B cell (primary cell): ENCODE measurements around the gene KRI1. TPM values are rescaled to one million over a fixed set of nuclear protein-coding genes. Genes with fewer than 3 reads are reported as not detected.
"Not testable (repeated sequence)": the region's sequence is repeated elsewhere in the genome, so short reads cannot be mapped to it uniquely, and the experiment has no call there.

Experiments used
- ATAC-seq: fragments of 200-7000 bp; cut with Tn5 transposase; one replicate; pipeline ENCODE4 v1.10.0; 2021; ENCODE audit warnings: low read depth, mild to moderate bottlenecking, moderate number of reproducible peaks, moderate library complexity
- CTCF ChIA-PET: fragments of 350-600 bp; sonication (Branson Sonifier 250); formaldehyde crosslinking; loops from one replicate; lab custom pipeline; 2021; ENCODE audit warnings: antibody characterized with exemption, inconsistent platforms; lab: Charles Lee
- POLR2A ChIA-PET: fragments of 350-600 bp; sonication (Branson Sonifier 250); formaldehyde crosslinking; loops from one replicate; lab custom pipeline; 2021; ENCODE audit warnings: antibody characterized with exemption; lab: Charles Lee
- DNase-seq: peaks from one replicate; pipeline ENCODE4 v3.0.0; 2013
- H2AFZ ChIP-seq: 2 replicates; pipeline ENCODE4 v1.6.1; 2012; ENCODE audit warnings: mild to moderate bottlenecking, low read depth, low read length; ENCODE audit not compliant: insufficient read depth, poor library complexity, severe bottlenecking
- H3K27ac ChIP-seq, 2 donors: 1 replicate in 1 of 2; 2 replicates in 1 of 2; pipeline ENCODE4 v1.5.1; 2012 to 2013; ENCODE audit warnings: low read length in 2 of 2, mild to moderate bottlenecking in 2 of 2, moderate library complexity in 1 of 2
- H3K27me3 ChIP-seq, 4 experiments: fragments of 200-600 bp in 1 of 4; sonication (generic) in 1 of 4; replicated peaks in 1 of 4; 1 replicate in 2 of 4; 2 replicates in 2 of 4; pipeline versions ENCODE4 v1.6.1 to v1.7.0; 2013 to 2016; ENCODE audit warnings: low read length in 3 of 4, mild to moderate bottlenecking in 2 of 4, mixed read lengths in 1 of 4, moderate library complexity in 1 of 4; ENCODE audit not compliant: insufficient read depth in 4 of 4, control insufficient read depth in 3 of 4; ENCODE audit errors: control extremely low read depth in 1 of 4
- H3K36me3 ChIP-seq, 2 experiments: replicated peaks in 1 of 2; 1 replicate in 1 of 2; 2 replicates in 1 of 2; pipeline versions ENCODE4 v1.6.1 to v1.7.1; 2013; ENCODE audit warnings: low read length in 1 of 2; ENCODE audit not compliant: insufficient read depth in 2 of 2, control insufficient read depth in 1 of 2; ENCODE audit errors: control extremely low read depth in 1 of 2, extremely low read depth in 1 of 2
- H3K4me1 ChIP-seq, 2 donors: fragments of 200-600 bp in 1 of 2; sonication (generic) in 1 of 2; 1 replicate in 1 of 2; 2 replicates in 1 of 2; pipeline versions ENCODE4 v1.5.1 to v1.6.1; 2013 to 2017; ENCODE audit warnings: low read length in 2 of 2; ENCODE audit not compliant: control insufficient read depth in 2 of 2, insufficient read depth in 2 of 2
- H3K4me2 ChIP-seq: replicated peaks from 2 replicates; pipeline ENCODE3; 2012; ENCODE audit warnings: mild to moderate bottlenecking, low read depth, low read length; ENCODE audit not compliant: poor library complexity, severe bottlenecking
- H3K4me3 ChIP-seq, 5 experiments: fragments of 200-600 bp in 1 of 5; sonication (generic) in 1 of 5; 1 replicate in 3 of 5; 2 replicates in 2 of 5; pipeline versions ENCODE4 v1.5.1 to v1.7.0; 2011 to 2016; ENCODE audit warnings: low read length in 4 of 5, mild to moderate bottlenecking in 4 of 5, low read depth in 2 of 5, control low read depth in 1 of 5, moderate library complexity in 1 of 5; ENCODE audit not compliant: insufficient read depth in 1 of 5; ENCODE audit errors: control extremely low read depth in 1 of 5, extremely low read depth in 1 of 5
- H3K79me2 ChIP-seq: fragments of 200-600 bp; sonication (generic); one replicate; pipeline ENCODE4 v1.6.0; 2016; ENCODE audit warnings: low read length; ENCODE audit not compliant: control insufficient read depth, insufficient read depth
- H3K9ac ChIP-seq: fragments of 200-600 bp; sonication (generic); 2 replicates; pipeline ENCODE4 v1.6.1; 2017; ENCODE audit warnings: mild to moderate bottlenecking, low read length, moderate library complexity
- H3K9me3 ChIP-seq, 3 donors: one replicate each; pipeline versions ENCODE4 v1.6.1 to v1.7.1; 2013; ENCODE audit warnings: low read length in 2 of 3; ENCODE audit not compliant: control insufficient read depth in 2 of 3, insufficient read depth in 1 of 3; ENCODE audit errors: control extremely low read depth in 1 of 3
- H4K20me1 ChIP-seq: 2 replicates; pipeline ENCODE4 v1.6.0; 2012; ENCODE audit warnings: mild to moderate bottlenecking, low read length; ENCODE audit not compliant: insufficient read depth, control insufficient read depth, poor library complexity, severe bottlenecking
- H3K27ac Mint-ChIP-seq: one replicate; pipeline ENCODE4 v1.8.0; 2021; ENCODE audit warnings: mixed read lengths
- H3K27me3 Mint-ChIP-seq: one replicate; pipeline ENCODE4 v1.8.0; 2021; ENCODE audit warnings: mixed read lengths
- H3K4me1 Mint-ChIP-seq: one replicate; pipeline ENCODE4 v1.8.0; 2021; ENCODE audit warnings: mixed read lengths
- H3K4me3 Mint-ChIP-seq: one replicate; pipeline ENCODE4 v1.8.0; 2021; ENCODE audit warnings: mixed read lengths
- H3K9me3 Mint-ChIP-seq: one replicate; pipeline ENCODE4 v1.8.0; 2022; ENCODE audit warnings: mixed read lengths; ENCODE audit not compliant: insufficient read depth
- EZH2 ChIP-seq: IDR thresholded peaks from 2 replicates; pipeline ENCODE4 v1.6.1; 2012; ENCODE audit warnings: borderline replicate concordance, low read depth, mild to moderate bottlenecking, moderate library complexity, low read length; ENCODE audit not compliant: insufficient read depth, poor library complexity, severe bottlenecking
- WGBS: methylation state at CpG from one replicate; pipeline ENCODE4 v1.1.5; 2013; ENCODE audit warnings: missing lambda C conversion rate; ENCODE audit not compliant: insufficient coverage; 5-methylcytosine and 5-hydroxymethylcytosine counted together
- intact Hi-C: fragments of 100-400 bp; cut with micrococcal nuclease; formaldehyde crosslinking; loops from one replicate; pipeline ENCODE4 v1.10.0; 2022
- polyA plus RNA-seq: library from polyadenylated mRNA; depleted of rRNA; stranded (reverse); fragments of >200 nt; gene quantifications from 2 replicates; pipeline ENCODE4 v1.2.3, GENCODE V29; 2012
- total RNA-seq, 2 donors: library from RNA; stranded (reverse); fragments of 120-200 nt in 1 of 2; gene quantifications; 1 replicate in 1 of 2; 2 replicates in 1 of 2; pipeline versions ENCODE4 v1.2.3 to v1.2.4, GENCODE V29; 2013 to 2022
- TF ChIP-seq, protein P1 (sequence below): fragments of 200-600 bp; IDR thresholded peaks from one replicate; pipeline ENCODE4 v1.8.0; 2022; ENCODE audit warnings: antibody characterized with exemption, mild to moderate bottlenecking

The KRI1 gene
- total and polyA plus RNA-seq, 2 donors (not counting 1 experiment from before 2014, with no cell fraction given) = 46.7 to 62.8 TPM

- no peak for DNase-seq
- ChIA-PET POLR2A (no interaction called here), CTCF (interaction anchor here (1.0 to 1.5 kb wide), 2 partner anchors 26 to 49 kb away, joined by 3 to 4 read pairs; no protein-coding TSS in a partner anchor)
- Histone ChIP-seq H3K9me3 (no peaks in the 10 kb centered on the region), H3K4me3 (no peak overlapping the region), H3K36me3 (no peaks in the 10 kb centered on the region), H3K9ac (no peak overlapping the region), H2AFZ (no peak overlapping the region), H3K27me3 (peaks cover 0 to 4% (median 1%) of the 10 kb centered on the region in 4 experiments), H4K20me1 (no peaks in the 10 kb centered on the region), H3K4me2 (no peak overlapping the region), H3K4me1 (no peaks in the 10 kb centered on the region), H3K27ac (no peak overlapping the region), H3K79me2 (no peaks in the 10 kb centered on the region)
- TF ChIP-seq, protein P1, sequence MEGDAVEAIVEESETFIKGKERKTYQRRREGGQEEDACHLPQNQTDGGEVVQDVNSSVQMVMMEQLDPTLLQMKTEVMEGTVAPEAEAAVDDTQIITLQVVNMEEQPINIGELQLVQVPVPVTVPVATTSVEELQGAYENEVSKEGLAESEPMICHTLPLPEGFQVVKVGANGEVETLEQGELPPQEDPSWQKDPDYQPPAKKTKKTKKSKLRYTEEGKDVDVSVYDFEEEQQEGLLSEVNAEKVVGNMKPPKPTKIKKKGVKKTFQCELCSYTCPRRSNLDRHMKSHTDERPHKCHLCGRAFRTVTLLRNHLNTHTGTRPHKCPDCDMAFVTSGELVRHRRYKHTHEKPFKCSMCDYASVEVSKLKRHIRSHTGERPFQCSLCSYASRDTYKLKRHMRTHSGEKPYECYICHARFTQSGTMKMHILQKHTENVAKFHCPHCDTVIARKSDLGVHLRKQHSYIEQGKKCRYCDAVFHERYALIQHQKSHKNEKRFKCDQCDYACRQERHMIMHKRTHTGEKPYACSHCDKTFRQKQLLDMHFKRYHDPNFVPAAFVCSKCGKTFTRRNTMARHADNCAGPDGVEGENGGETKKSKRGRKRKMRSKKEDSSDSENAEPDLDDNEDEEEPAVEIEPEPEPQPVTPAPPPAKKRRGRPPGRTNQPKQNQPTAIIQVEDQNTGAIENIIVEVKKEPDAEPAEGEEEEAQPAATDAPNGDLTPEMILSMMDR = no peak
- TF ChIP-seq EZH2 = no peak
- H3K9me3 Mint-ChIP-seq = no peaks in the 10 kb centered on the region
- no peak overlapping the region for H3K4me3 Mint-ChIP-seq
- H3K27ac Mint-ChIP-seq = no peak overlapping the region
- H3K27me3 Mint-ChIP-seq = peaks cover 7% of the 10 kb centered on the region
- WGBS = 86% methylated on average over 1 of the region's 1 CpG
- no peaks in the 10 kb centered on the region for H3K4me1 Mint-ChIP-seq
- no peak for ATAC-seq
- intact Hi-C loops = no loop called here
These were observed 33.4 kb downstream of the KRI1 start for GRCh38 chr19:10532457-10532856.

- H3K9me3 ChIP-seq, H4K20me1 ChIP-seq, intact Hi-C loops, H2AFZ ChIP-seq, H3K36me3 ChIP-seq, H3K4me3 Mint-ChIP-seq, H3K4me2 ChIP-seq, DNase-seq, ATAC-seq, H3K4me1 Mint-ChIP-seq, H3K27me3 ChIP-seq, H3K27ac ChIP-seq, H3K4me3 ChIP-seq, H3K79me2 ChIP-seq, H3K27me3 Mint-ChIP-seq, H3K27ac Mint-ChIP-seq, H3K9ac ChIP-seq, H3K4me1 ChIP-seq, H3K9me3 Mint-ChIP-seq: not testable (repeated sequence)
- ChIA-PET CTCF (interaction anchor here (0.6 to 1.8 kb wide), 2 partner anchors 15 to 116 kb away, joined by 3 to 5 read pairs; no protein-coding TSS in a partner anchor), POLR2A (interaction anchor here (0.7 kb wide), 1 partner anchor 78 kb away, joined by 3 read pairs; no protein-coding TSS in a partner anchor)
- 93% methylated on average over 2 of the region's 8 CpGs for WGBS
These were observed 38.9 kb downstream of the KRI1 start for GRCh38 chr19:10526887-10527286.
